8988T (cell line): ENCODE data around the gene TMEM150B.

Source experiments
- DNase-seq: peaks from one replicate; pipeline ENCODE4 v3.0.0; 2011

TMEM150B gene

GRCh38 chr19:55353803-55354697 is 28.9 kb upstream of the TMEM150B start:
- DNase-seq, result peak; percentile 84

GRCh38 chr19:55353356-55353802 is 28.2 kb upstream of the TMEM150B start:
- no peak for DNase-seq

GRCh38 chr19:55352549-55353145 is 27.5 kb upstream of the TMEM150B start:
- no peak for DNase-seq

GRCh38 chr19:55352040-55352439 is 26.9 kb upstream of the TMEM150B start:
- no peak for DNase-seq

- no peak for DNase-seq
Observed at GRCh38 chr19:55350620-55351315, 25.6 kb upstream of the TMEM150B start.

- no peak for DNase-seq
Observed at GRCh38 chr19:55348317-55349034, 23.3 kb upstream of the TMEM150B start.

- DNase-seq, result no peak
Observed at GRCh38 chr19:55347442-55348009, 22.4 kb upstream of the TMEM150B start.

- DNase-seq, result no peak
Observed at GRCh38 chr19:55346725-55347441, 21.7 kb upstream of the TMEM150B start.

- DNase-seq, result no peak
Observed at GRCh38 chr19:55345818-55346724, 20.9 kb upstream of the TMEM150B start.

- no peak for DNase-seq
Observed at GRCh38 chr19:55345101-55345817, 20.1 kb upstream of the TMEM150B start.

- DNase-seq, result no peak
Observed at GRCh38 chr19:55344444-55344843, 19.3 kb upstream of the TMEM150B start.

- DNase-seq, result no peak
Observed at GRCh38 chr19:55341595-55342531, 16.7 kb upstream of the TMEM150B start.

GRCh38 chr19:55341171-55341588 is 16.0 kb upstream of the TMEM150B start:
- peak; percentile 84 for DNase-seq

- no peak for DNase-seq
Observed at GRCh38 chr19:55340784-55341147, 15.6 kb upstream of the TMEM150B start.

GRCh38 chr19:55339889-55340783 is 15.0 kb upstream of the TMEM150B start:
- no peak for DNase-seq

- peak; percentile 87 for DNase-seq
Observed at GRCh38 chr19:55339105-55339888, 14.2 kb upstream of the TMEM150B start, which contains the start of gene KMT5C. Gene KMT5C, plus strand, starts transcription at chr19:55339876. Its CDS starts 2,061 bp downstream, at chr19:55341937.

GRCh38 chr19:55336101-55336500 is 11.0 kb upstream of the TMEM150B start:
- no peak for DNase-seq
